Panc1 (cell line): ENCODE data around the gene DNAJC12. TPM values are rescaled to one million over a fixed set of nuclear protein-coding genes. Genes with fewer than 3 reads are reported as not detected.

Experiments used
- ATAC-seq: fragments of 200-7000 bp; cut with Tn5 transposase; 2 replicates; pipeline ENCODE4 v1.9.1; 2020; ENCODE audit warnings: mild to moderate bottlenecking, moderate library complexity
- BruUV-seq: library from RNA; stranded (reverse); fragments of 400-500 nt; replicated peaks from 2 replicates; lab custom pipeline; 2021; lab: Mats Ljungman, UMichigan
- CTCF ChIA-PET: fragments of 300-600 bp; sonication (Branson Sonifier 250); formaldehyde crosslinking; loops from one replicate; lab custom pipeline; 2022; ENCODE audit warnings: antibody characterized with exemption; lab: Charles Lee
- POLR2A ChIA-PET: fragments of 300-600 bp; sonication (Branson Sonifier 250); formaldehyde crosslinking; loops from one replicate; lab custom pipeline; 2022; ENCODE audit warnings: antibody characterized with exemption; lab: Charles Lee
- DNase-seq: peaks from one replicate; pipeline ENCODE4 v3.0.0-alpha.2; 2010; ENCODE audit warnings: low read depth, low spot score
- H3K27ac ChIP-seq: 2 replicates; pipeline ENCODE4 v1.5.1; 2011; ENCODE audit warnings: mild to moderate bottlenecking, low read length, inconsistent platforms
- H3K27me3 ChIP-seq: fragments of 200-500 bp; sonication (Bioruptor generic); 2 replicates; pipeline ENCODE4 v1.6.0; 2014; ENCODE audit warnings: low read length, inconsistent platforms; ENCODE audit not compliant: control insufficient read depth, insufficient read depth
- H3K36me3 ChIP-seq: fragments of 200-500 bp; sonication (Bioruptor generic); 2 replicates; pipeline ENCODE4 v1.5.1; 2014; ENCODE audit warnings: inconsistent platforms, mild to moderate bottlenecking, low read length, moderate library complexity; ENCODE audit not compliant: control insufficient read depth, insufficient read depth
- H3K4me1 ChIP-seq: 2 replicates; pipeline ENCODE4 v1.5.1; 2011; ENCODE audit warnings: inconsistent platforms, mild to moderate bottlenecking, low read length, moderate library complexity; ENCODE audit not compliant: control insufficient read depth, insufficient read depth
- H3K4me3 ChIP-seq, 2 experiments: 2 replicates each; pipeline ENCODE4 v1.5.1; 2011 to 2012; ENCODE audit warnings: low read depth in 2 of 2, low read length in 2 of 2, mild to moderate bottlenecking in 2 of 2, inconsistent platforms in 1 of 2, moderate library complexity in 1 of 2
- H3K9me3 ChIP-seq: fragments of 200-500 bp; sonication (Bioruptor generic); 2 replicates; pipeline ENCODE4 v1.5.1; 2014; ENCODE audit warnings: low read depth, mild to moderate bottlenecking, inconsistent platforms, low read length, moderate library complexity; ENCODE audit not compliant: control insufficient read depth, insufficient read depth
- CTCF ChIP-seq: fragments of 450-650 bp; IDR thresholded peaks from 2 replicates; pipeline ENCODE4 v1.5.1; 2017; ENCODE audit warnings: mild to moderate bottlenecking
- POLR2AphosphoS5 ChIP-seq: IDR thresholded peaks from 2 replicates; pipeline ENCODE4 v1.6.1; 2012; ENCODE audit warnings: mild to moderate bottlenecking, low read depth, low read length, moderate library complexity
- REST ChIP-seq, 2 experiments: IDR thresholded peaks; 2 replicates each; pipeline ENCODE4 v1.6.1; 2011 to 2012; ENCODE audit warnings: low read depth in 2 of 2, control low read depth in 1 of 2, low read length in 1 of 2, mild to moderate bottlenecking in 1 of 2, moderate library complexity in 1 of 2; ENCODE audit not compliant: insufficient read depth in 1 of 2
- SIN3A ChIP-seq: IDR thresholded peaks from 2 replicates; pipeline ENCODE4 v1.6.1; 2012; ENCODE audit warnings: low read depth, mild to moderate bottlenecking, low read length, moderate library complexity, borderline replicate concordance; ENCODE audit not compliant: insufficient read depth
- TCF7L2 ChIP-seq: IDR thresholded peaks from 2 replicates; pipeline ENCODE4 v1.6.1; 2011; ENCODE audit warnings: mild to moderate bottlenecking, low read depth, low read length, inconsistent platforms
- in situ Hi-C: cut with HindIII; loops from 2 replicates; pipeline ENCODE4 v1.10.0; 2016; ENCODE audit warnings: low sequenced_read_pairs, low pct_unique_long_range_greater_than_20kb
- intact Hi-C: fragments of 100-400 bp; cut with micrococcal nuclease; formaldehyde crosslinking; loops from one replicate; pipeline ENCODE4 v1.10.0; 2022; ENCODE audit not compliant: unreplicated experiment
- total RNA-seq: library from RNA; stranded (reverse); gene quantifications from one replicate; pipeline ENCODE4 v1.2.1, GENCODE V29; 2021; ENCODE audit not compliant: unreplicated experiment

Gene DNAJC12
- total RNA-seq, 1 experiment from 2014 or later = 0.44 TPM

GRCh38 chr10:67770537-67770936 lies 67.5 kb downstream of the DNAJC12 start:
- intact Hi-C loops = no loop called here
- in situ Hi-C loops = no loop called here

DNA sequence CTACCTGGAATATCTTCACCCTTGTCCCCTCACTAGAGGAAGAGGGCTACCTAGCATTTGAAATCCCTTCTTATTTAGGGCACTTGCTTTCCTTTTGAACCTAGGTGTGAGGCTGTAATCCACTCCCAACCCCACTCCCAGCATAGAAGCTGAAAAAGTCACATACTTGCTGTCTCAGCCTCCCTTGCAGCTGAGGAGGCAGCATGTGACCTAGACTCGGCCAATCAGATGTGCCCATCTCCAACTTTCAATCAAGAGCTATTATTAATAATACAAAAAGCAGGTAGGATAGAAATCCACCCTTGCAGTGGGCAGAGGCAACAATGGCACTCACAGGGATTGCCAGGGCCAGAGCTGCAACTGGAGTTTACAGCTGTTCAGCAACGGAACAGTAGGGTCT lies 70.7 kb downstream of the DNAJC12 start:
- POLR2A ChIA-PET = interaction anchor here (0.5 kb wide), 1 partner anchor 85 kb away, joined by 4 read pairs; no protein-coding TSS in a partner anchor
- no peak for DNase-seq
- in situ Hi-C loops (no loop called here), intact Hi-C loops (no loop called here)
- ATAC-seq = no peak
- no TSS peak for BruUV-seq
- no peaks in the 10 kb centered on the region for H3K9me3 ChIP-seq
- H3K27ac ChIP-seq = no peak overlapping the region
- H3K27me3 ChIP-seq = peaks cover 3% of the 10 kb centered on the region; the same call in 1 of the 2 replicates
- no peak for TF ChIP-seq CTCF
- TF ChIP-seq REST (IDR thresholded peaks at IDR 0.05; ENCODE audit: insufficient read depth in 1 of 2, low read depth in 2 of 2, low read length in 1 of 2) = no peak
- CTCF ChIA-PET = no interaction called here
- peaks cover 9% of the 10 kb centered on the region for H3K4me1 ChIP-seq
- no peak overlapping the region for H3K4me3 ChIP-seq
- no peaks in the 10 kb centered on the region for H3K36me3 ChIP-seq

More at GRCh38 chr10:67770537-67770936, 67.5 kb downstream of the DNAJC12 start:
- Histone ChIP-seq H3K27me3 (peaks cover 3% of the 10 kb centered on the region; the same call in 1 of the 2 replicates), H3K9me3 (no peaks in the 10 kb centered on the region), H3K4me1 (no peaks in the 10 kb centered on the region), H3K4me3 (no peak overlapping the region), H3K27ac (no peak overlapping the region), H3K36me3 (no peaks in the 10 kb centered on the region)
- TF ChIP-seq SIN3A = no peak
- TF ChIP-seq REST (IDR thresholded peaks at IDR 0.05; ENCODE audit: insufficient read depth in 1 of 2, low read depth in 2 of 2, low read length in 1 of 2) = no peak
- TF ChIP-seq CTCF = no peak
- no peak for TF ChIP-seq TCF7L2
- no peak for TF ChIP-seq POLR2AphosphoS5
- POLR2A ChIA-PET = no interaction called here
- CTCF ChIA-PET = no interaction called here
- ATAC-seq (no peak), DNase-seq (no peak)
- no TSS peak for BruUV-seq
